HCT116 (cell line): ENCODE measurements around the gene CRISP3.

Experiments used
- CTCF ChIP-seq, 3 experiments: fragments of 200-600 bp in 1 of 3; sonication (generic) in 1 of 3; IDR thresholded peaks in 2 of 3; conservative IDR thresholded peaks in 1 of 3; 2 replicates each; pipeline ENCODE4 v1.5.1; 2012 to 2017; ENCODE audit warnings: low read depth in 2 of 3, low read length in 2 of 3, antibody characterized with exemption in 1 of 3, borderline replicate concordance in 1 of 3, control low read depth in 1 of 3, mild to moderate bottlenecking in 1 of 3, mixed read lengths in 1 of 3, mixed run types in 1 of 3, moderate library complexity in 1 of 3; ENCODE audit not compliant: insufficient read depth in 1 of 3
- MAX ChIP-seq: IDR thresholded peaks from 2 replicates; pipeline ENCODE4 v1.6.1; 2012

DNA sequence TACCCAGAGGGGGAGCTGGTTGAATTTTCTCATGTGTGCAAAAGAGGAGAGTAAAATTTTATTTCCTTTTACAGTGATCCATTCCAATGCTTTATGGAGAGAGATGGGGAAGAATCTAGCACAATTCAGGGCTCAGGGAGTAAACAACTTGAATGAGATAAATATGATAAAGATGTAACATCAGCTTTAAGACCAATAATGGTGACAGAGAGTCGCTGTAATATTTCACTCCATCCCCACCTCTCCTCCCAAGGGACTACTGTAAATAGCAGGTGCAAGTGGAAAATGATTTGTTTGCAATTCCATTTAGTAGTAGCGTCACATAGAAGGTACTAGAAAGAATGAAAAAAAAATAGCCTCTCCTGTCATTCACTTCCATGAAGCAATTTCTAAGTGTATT lies 4.8 kb downstream of the CRISP3 start:
- TF ChIP-seq CTCF (IDR thresholded peaks at IDR 0.05 in 2 of 3, conservative IDR thresholded peaks at IDR 0.05 in 1 of 3; ENCODE audit: borderline replicate concordance in 1 of 3, insufficient read depth in 1 of 3, low read depth in 2 of 3, low read length in 2 of 3) (no peak), MAX (no peak)
